GM11168 (cell line): Measurements from ENCODE around the gene SMIM13.
"Not testable (repeated sequence)": the region's sequence is repeated elsewhere in the genome, so short reads cannot be mapped to it uniquely, and the experiment has no call there.

Experiments used
- in situ Hi-C: fragments of 300-500 bp; cut with MboI; formaldehyde crosslinking; loops from one replicate; pipeline ENCODE4 v1.12.0; 2022; ENCODE audit warnings: low sequenced_read_pairs; ENCODE audit not compliant: unreplicated experiment

SMIM13 gene

DNA sequence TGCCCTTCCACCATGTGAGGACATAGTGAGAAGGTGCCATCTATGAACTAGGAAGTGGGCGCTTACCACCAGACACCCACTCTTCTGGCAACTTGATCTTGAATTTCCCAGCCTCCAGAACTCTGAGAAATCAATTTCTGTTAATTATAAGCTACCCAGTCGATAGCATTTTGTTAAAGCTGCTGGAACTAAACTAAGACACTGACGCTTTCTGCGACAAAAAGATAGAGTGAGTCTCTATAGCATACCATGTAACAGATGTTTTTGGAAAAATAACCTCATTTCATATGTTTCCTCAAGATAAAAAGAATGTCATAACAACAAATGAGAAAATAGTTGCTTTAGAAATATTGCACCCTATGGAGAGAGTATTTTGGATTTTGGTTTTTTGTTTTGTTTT is 15.4 kb upstream of the SMIM13 start:
- in situ Hi-C loops, result no loop called here

GRCh38 chr6:11080296-11080695 is 13.3 kb upstream of the SMIM13 start:
- in situ Hi-C loops, result no loop called here

DNA sequence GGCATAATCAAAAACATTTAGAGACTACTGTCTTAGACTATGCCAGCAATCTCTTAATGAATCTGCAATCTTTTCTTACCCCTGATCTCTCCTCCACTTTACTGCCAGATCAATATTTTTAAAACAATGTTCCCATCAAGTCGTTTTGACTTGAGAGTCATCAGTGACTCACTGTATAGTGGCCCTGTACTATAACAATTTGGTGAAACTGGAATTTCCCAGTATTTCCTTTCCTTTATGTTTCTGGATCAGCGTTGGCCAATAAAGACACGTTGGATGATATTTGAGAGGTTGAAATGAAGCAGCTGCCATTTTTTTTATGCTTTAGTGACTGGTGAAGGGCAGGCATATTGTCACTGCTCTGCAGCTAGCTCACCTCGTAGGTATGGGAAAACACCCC is 10.1 kb upstream of the SMIM13 start:
- in situ Hi-C loops, result no loop called here

DNA sequence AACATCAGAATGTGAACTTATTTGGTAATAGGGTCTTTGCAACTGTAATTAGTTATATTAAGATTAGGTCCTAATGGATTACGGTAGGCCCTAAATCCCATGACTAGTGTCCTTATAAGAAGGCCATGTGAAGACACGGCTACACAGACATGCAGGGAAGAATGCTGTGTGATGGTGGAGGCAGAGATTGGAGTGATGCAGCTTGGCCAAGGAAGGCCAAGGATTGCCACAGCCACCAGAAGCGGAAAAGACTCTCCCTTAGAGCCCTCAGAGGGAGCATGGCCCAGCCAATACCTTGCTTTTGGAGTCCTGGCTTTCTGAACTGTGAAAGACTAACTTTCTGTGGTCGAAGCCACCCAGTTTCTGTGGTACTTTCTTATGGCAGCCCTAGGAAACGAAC is 9.7 kb upstream of the SMIM13 start:
- in situ Hi-C loops, result no loop called here

DNA sequence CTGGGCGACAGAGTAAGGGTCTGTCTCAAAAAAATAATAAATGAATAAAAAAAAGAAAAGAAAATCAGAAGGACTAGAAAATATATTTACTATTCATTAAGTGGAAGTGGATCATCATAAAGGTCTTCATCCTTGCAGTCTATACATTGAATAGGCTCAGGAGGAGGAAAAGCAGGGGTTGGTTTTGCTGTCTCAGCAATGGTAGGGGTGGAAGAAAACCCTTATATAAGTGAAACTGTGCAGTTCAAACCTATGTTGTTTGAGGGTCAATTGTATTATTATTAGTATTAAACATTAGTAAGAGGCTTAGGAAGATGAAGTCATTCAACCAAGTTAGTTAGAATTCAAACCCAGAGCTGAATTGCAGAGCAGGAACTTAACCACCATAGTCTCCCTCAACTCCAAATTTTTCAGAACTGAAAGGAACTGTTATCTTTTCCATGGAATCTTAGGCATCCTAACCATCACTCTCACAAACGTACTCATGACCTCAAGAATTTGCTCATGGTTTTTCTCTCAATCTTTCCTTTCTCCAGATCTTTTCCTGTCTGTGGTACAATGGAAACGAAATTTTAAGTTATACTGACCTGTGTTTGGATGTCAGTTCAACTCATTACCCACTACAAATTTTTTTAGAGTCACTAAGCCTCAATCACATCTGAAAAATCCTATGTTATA is 7.7 kb upstream of the SMIM13 start:
- in situ Hi-C loops, result no loop called here

GRCh38 chr6:11087141-11087812 is 6.4 kb upstream of the SMIM13 start:
- in situ Hi-C loops, result not testable (repeated sequence)

DNA sequence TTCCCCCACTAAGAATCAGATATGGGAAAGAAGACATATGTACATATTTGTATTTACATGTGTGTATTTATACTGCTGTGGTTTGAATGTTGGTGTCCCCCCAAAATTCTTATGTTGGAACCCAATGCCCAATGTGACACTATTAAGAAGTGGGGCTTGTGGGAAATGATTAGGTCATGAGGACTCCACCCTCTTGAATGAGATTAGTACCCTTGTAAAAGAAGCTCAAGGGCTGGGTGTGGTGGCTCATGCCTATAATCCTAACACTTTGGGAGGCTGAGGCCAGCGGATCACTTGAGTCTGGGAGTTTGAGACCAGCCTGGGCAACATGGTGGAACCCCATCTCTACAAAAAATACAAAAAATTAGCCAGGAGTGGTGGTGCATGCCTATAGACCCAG is 3.9 kb upstream of the SMIM13 start:
- in situ Hi-C loops, result no loop called here

- in situ Hi-C loops, result not testable (repeated sequence)
These were observed 2.5 kb upstream of the SMIM13 start for GRCh38 chr6:11091141-11091540.

DNA sequence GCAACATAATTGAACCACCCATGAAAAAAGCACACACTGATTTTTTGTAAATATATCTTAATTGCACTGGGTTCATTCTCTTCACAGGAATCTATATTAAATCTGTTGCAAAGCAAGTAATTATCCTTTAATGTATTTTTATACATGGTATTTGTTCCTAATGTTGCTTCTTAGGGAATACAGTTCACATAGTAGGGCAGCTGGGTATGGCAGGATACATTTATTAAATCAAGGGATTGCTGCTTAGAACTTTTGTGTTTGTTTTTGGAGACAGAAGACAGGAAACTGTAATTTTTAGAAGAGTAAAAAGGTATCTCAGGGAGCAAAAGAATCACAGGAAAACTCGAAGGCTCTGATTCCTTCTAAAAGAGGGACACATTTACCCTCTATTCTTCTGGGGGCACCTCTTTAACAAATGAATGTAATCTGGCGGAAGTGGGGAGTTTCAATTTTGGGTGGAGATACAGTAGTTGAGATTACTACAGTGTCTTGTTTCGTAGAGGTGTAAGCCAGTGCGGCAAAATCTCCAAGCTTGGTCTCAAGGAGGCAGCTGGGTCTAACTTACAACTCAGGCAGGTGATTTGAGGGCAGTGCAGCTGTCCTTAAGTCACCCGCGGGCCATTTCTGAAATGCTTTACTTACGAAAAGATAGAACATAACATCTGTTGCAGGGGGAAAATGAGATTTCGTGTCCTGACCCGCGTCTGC is 812 bp upstream of the SMIM13 start:
- in situ Hi-C loops, result no loop called here

GRCh38 chr6:11093376-11093625 is 333 bp upstream of the SMIM13 start:
- in situ Hi-C loops, result no loop called here

DNA sequence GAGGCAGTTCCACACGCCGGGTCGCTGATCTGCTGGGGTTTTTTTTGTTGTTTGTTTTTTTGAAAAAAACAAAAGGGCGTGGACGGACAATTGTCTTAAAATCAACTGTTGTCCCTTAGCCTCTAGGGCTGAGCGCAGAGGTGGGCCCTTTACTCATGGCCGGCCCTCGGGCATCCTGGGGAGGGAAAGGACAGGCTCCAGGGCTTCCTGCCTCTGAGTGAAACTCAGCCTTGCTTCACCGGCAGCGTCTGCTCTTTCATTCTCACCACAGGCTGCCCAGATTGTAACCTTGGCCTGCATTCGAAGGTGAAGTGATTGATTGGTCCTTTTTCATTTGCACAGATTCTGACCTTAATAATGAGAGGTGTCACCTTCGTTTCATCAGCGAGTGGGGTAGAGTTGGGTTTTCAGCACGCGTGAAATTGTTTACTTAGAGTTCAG is 797 bp downstream of the SMIM13 start:
- in situ Hi-C loops, result no loop called here

DNA sequence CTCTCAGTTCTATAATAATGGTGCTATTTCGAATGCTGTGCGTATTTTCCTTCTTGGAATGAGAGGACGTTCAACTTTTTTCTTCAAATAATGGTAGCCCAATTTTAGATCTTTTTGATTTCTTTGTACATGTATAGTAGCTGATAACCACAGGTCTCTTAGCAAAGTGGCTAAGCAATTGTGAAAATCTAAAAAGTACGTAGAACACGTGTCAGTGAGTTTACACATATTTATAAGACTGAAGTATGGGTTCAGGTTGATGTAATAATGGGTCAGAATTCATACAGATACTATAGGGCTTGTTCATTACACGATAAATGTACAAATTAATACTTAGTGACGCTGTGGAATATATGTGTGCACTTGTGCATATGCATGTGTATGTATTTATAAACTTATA is 1.3 kb downstream of the SMIM13 start:
- in situ Hi-C loops, result no loop called here

DNA sequence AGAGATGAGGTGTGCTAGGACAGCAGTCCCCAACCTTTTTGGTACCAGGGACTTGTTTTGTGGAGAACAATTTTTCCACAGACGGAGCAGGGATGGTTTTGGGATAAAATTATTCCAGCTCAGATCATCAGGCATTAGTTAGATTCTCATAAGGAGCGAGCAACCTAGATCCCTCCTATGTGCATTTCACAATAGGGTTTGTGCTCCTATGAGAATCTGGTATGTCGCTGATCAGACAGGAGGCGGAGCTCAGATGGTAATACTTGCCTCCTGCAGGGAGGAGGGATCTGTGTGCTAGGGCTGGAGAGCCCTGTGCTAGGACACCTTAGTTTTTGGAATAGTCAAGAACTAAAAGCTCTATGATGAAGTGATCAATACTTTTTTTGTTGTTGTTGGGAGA is 2.5 kb downstream of the SMIM13 start:
- in situ Hi-C loops, result no loop called here

GRCh38 chr6:11097476-11097875 is 3.8 kb downstream of the SMIM13 start:
- in situ Hi-C loops, result no loop called here

DNA sequence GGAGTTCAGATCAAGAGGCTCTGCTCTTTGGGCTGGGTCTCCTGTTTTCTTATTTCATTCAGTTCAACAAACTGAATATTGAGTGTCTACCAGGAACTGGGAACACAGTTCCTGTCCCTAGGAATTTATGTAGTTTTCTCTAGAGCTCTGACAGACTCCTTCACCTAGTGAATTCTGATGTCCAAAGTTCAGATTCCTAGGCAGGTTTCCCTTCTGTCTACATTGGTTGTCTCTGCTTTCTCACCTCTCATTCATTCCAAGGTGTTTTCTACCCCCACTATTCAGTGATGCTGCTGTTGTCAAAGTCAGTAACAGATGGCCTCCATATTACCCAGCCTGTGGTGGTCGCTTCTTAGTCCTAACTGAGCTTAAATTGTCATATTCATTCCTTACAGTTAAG is 4.4 kb downstream of the SMIM13 start:
- in situ Hi-C loops, result no loop called here

- in situ Hi-C loops, result no loop called here
These were observed 7.8 kb downstream of the SMIM13 start for GRCh38 chr6:11101417-11101816.

- in situ Hi-C loops, result no loop called here
These were observed 9.4 kb downstream of the SMIM13 start for GRCh38 chr6:11103065-11103464.

GRCh38 chr6:11108726-11109125 is 15.1 kb downstream of the SMIM13 start:
- in situ Hi-C loops, result no loop called here

DNA sequence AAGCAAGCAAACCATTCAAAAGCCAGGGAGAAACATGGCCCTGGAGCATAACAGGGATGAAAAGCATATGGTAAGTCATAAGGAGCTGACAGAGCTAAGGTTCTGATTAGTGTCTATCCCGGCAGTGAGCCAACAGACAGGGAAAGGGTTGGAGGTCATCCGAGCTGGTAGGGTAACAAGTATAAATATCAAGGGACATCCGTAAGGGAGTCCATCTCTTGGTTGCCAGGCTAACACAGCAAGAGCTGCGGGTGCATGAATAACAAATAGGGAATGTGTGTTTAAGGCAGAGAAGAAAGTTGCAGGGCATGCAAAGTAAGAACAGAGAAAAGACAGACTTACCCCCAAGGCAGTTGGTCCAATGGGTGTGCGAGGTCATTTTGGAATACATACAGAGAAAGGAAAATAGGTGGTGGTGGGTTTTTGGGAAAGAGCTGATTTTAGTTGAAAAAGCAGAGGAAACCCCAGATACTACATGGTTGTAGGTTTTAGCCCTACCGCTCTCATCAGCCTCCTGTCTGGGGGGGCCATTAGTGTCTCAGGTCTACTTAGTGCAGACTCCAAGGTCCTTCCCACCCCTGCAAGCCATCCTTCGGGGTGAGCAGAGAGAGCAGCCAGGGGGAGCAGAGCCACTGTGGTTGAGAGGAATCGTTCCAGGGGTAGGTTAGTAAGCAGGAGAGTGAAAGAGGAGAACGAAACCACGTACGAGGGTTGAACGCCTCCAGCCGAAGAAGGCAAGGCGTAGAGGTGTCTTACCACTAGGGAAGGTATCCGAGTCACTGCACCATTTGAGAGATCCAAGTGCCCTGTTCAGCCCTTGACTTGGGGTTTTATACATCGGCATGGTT is 17.5 kb downstream of the SMIM13 start, which contains the start of gene ERVFRD-1:
Gene ERVFRD-1 (minus strand): TSS at position 805 of the 848 bp plus-strand sequence. CDS start 6,415 bp downstream, outside the sequence.
- in situ Hi-C loops, result no loop called here

- in situ Hi-C loops, result no loop called here
These were observed 18.3 kb downstream of the SMIM13 start for GRCh38 chr6:11111769-11112437.
